ENCODE measurements around the gene MSANTD7. TPM values are rescaled to one million over a fixed set of nuclear protein-coding genes. Genes with fewer than 3 reads are reported as not detected.

MSANTD7 gene
- total RNA-seq, 2 donors from 2014 or later = 14.6 to 15.6 TPM

GRCh38 chr10:14858338-14858960 lies 20.3 kb downstream of the MSANTD7 start:
- H3K27ac ChIP-seq (ENCODE audit: low read depth, low read length) = no peak overlapping the region
- no peak for DNase-seq
- H3K27ac Mint-ChIP-seq = no peak overlapping the region

DNA sequence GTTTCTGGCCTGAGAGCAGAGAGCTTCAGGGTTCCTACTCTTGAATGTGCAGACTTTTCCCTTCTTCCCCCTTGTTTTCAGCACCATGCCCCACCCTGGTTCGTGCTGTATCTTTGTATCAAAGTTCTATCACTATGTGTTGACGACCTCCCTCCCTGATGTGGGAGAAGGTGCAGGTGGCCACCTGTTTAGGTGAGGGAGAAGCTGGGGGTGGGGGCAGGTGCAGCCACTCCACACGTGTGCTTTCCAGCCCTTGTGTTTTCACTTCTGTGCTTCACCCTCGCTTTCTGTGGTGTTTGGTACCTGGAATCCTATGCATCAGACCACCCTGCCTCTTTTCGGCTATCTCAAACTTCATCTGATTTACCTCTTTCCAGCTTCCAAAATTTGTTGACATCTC lies 20.9 kb downstream of the MSANTD7 start:
- H3K36me3 ChIP-seq (ENCODE audit: control insufficient read depth, insufficient read depth, low read length) = peaks cover 44% of the 10 kb centered on the region
- Mint-ChIP-seq H3K27me3 (ENCODE audit: insufficient read depth) (no peaks in the 10 kb centered on the region), H3K27ac (no peak overlapping the region), H3K36me3 (ENCODE audit: low read depth) (peaks cover 32% of the 10 kb centered on the region), H3K4me3 (no peak overlapping the region), H3K4me1 (peaks cover 11% of the 10 kb centered on the region), H3K9me3 (no peaks in the 10 kb centered on the region)
- H3K4me3 ChIP-seq (ENCODE audit: low read length) = no peak overlapping the region
- H3K27ac ChIP-seq (ENCODE audit: low read depth, low read length) = no peak overlapping the region
- H3K9me3 ChIP-seq (ENCODE audit: control insufficient read depth, low read length) = no peaks in the 10 kb centered on the region
- TF ChIP-seq CTCF (conservative IDR thresholded peaks at IDR 0.05) = no peak
- WGBS, 2 experiments (ENCODE audit: insufficient coverage in 1 of 2, insufficient read length in 1 of 2) = 93 to 96% methylated on average over 2 to 5 of the region's 5 CpGs
- H3K4me1 ChIP-seq (ENCODE audit: control insufficient read depth, insufficient read depth, low read length) = peaks cover 5% of the 10 kb centered on the region
- DNase-seq = no peak
- H3K27me3 ChIP-seq (ENCODE audit: control insufficient read depth, insufficient read depth, low read length, poor library complexity, severe bottlenecking) = no peaks in the 10 kb centered on the region
- H3K9ac ChIP-seq (ENCODE audit: extremely low read depth, low read length, poor library complexity, severe bottlenecking) = no peak overlapping the region

More at GRCh38 chr10:14858338-14858960, 20.3 kb downstream of the MSANTD7 start:
- 91 to 100% methylated on average over 1 to 4 of the region's 6 CpGs for WGBS, 2 experiments (ENCODE audit: insufficient coverage in 1 of 2, insufficient read length in 1 of 2)
- Histone ChIP-seq H3K9me3 (ENCODE audit: control insufficient read depth, low read length) (no peaks in the 10 kb centered on the region), H3K4me1 (ENCODE audit: control insufficient read depth, insufficient read depth, low read length) (peaks cover 5% of the 10 kb centered on the region), H3K4me3 (ENCODE audit: low read length) (no peak overlapping the region), H3K27me3 (ENCODE audit: control insufficient read depth, insufficient read depth, low read length, poor library complexity, severe bottlenecking) (no peaks in the 10 kb centered on the region), H3K9ac (ENCODE audit: extremely low read depth, low read length, poor library complexity, severe bottlenecking) (no peak overlapping the region), H3K36me3 (ENCODE audit: control insufficient read depth, insufficient read depth, low read length) (peaks cover 41% of the 10 kb centered on the region)
- Mint-ChIP-seq H3K27me3 (ENCODE audit: insufficient read depth) (no peaks in the 10 kb centered on the region), H3K9me3 (no peaks in the 10 kb centered on the region), H3K4me3 (no peak overlapping the region), H3K36me3 (ENCODE audit: low read depth) (peaks cover 30% of the 10 kb centered on the region), H3K4me1 (peaks cover 11% of the 10 kb centered on the region)
- TF ChIP-seq CTCF (conservative IDR thresholded peaks at IDR 0.05) = no peak

GRCh38 chr10:14859775-14860174 lies 21.7 kb downstream of the MSANTD7 start:
- Histone ChIP-seq H3K36me3 (ENCODE audit: control insufficient read depth, insufficient read depth, low read length) (peaks cover 37% of the 10 kb centered on the region), H3K9ac (ENCODE audit: extremely low read depth, low read length, poor library complexity, severe bottlenecking) (no peak overlapping the region), H3K27me3 (ENCODE audit: control insufficient read depth, insufficient read depth, low read length, poor library complexity, severe bottlenecking) (no peaks in the 10 kb centered on the region), H3K9me3 (ENCODE audit: control insufficient read depth, low read length) (no peaks in the 10 kb centered on the region), H3K27ac (ENCODE audit: low read depth, low read length) (no peak overlapping the region), H3K4me3 (ENCODE audit: low read length) (no peak overlapping the region), H3K4me1 (ENCODE audit: control insufficient read depth, insufficient read depth, low read length) (peaks cover 5% of the 10 kb centered on the region)
- peaks cover 11% of the 10 kb centered on the region for H3K4me1 Mint-ChIP-seq
- H3K4me3 Mint-ChIP-seq = no peak overlapping the region
- no peak for DNase-seq
- H3K27me3 Mint-ChIP-seq (ENCODE audit: insufficient read depth) = no peaks in the 10 kb centered on the region
- no peak overlapping the region for H3K27ac Mint-ChIP-seq
- no peaks in the 10 kb centered on the region for H3K9me3 Mint-ChIP-seq
- H3K36me3 Mint-ChIP-seq (ENCODE audit: low read depth) = peaks cover 30% of the 10 kb centered on the region
- TF ChIP-seq CTCF (conservative IDR thresholded peaks at IDR 0.05) = no peak
